ENCODE results near the gene TRABD2B.

TRABD2B gene

DNA sequence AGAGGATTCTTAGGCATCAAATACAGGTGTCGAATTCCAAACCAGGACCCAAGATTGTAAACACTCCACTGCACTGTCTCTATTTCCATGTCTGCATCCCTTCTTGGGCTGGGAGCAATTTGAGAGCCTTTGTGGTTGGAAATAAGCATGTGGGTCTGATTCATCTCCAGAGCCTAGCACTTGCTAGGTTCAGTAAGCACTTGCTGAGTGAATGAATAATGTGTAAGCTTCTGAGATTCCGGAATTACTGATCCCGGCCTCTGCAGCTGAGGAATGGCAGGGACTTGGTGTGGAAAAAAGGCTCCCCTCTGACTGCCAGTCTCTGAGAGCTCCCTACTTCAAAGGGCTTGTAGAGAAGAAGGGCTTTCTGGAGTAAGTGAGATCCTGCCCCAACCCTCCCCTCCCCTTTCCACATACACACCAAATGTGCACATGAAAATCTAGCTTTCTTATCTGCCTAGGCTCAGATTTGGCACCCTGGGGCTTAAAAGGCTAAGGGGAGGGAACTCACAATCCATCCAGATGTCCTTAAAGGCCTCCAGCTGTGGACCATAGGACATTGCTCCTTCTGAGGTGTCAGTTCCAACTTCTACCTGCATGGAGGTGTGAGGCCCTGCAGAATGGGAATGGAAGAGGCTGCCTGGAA is 39.6 kb upstream of the TRABD2B start:
- in situ Hi-C loops (cut with MboI; ENCODE audit: low pct_unique_long_range_greater_than_20kb, low sequenced_read_pairs, unreplicated experiment), result loop anchor here (25.0 kb wide), 1 partner anchor 100 kb away; no protein-coding TSS in a partner anchor
- DNase-seq (ENCODE audit: low spot score), result no peak

DNA sequence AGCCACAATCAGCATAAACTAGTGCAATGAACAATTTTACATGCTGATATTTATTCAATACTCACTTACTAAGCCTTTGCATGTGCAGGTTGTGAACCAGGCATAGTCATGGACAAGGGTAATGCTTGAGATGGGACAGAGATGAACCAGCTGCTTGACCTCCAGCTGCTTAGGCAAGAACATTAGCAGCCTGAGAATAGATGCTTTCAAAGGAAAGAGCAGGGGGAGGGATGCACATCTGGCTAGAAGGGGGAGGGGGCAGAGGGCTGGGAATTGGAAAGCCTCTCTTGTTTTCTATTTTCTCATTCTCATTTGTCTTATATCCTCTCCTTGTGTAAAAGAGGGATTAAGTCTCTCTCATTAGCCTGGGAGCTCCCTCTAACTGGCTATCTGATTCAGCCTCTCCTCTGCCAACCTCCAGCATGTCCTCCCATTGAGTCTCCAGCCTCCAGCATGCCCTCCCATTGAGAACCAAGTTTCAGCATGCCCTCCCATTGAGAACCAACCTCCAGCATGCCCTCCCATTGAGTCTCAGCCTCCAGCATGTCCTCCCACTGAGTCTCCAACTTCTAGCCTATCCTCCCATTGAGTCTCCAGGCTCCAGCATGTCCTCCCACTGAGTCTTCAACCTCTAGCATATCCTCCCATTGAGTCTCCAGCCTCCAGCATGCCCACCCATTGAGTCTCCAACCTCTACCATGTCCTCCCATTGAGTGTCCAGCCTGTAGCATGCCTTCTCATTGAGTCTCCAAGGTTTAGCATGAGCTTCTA is 38.4 kb upstream of the TRABD2B start:
- in situ Hi-C loops (cut with MboI; ENCODE audit: low pct_unique_long_range_greater_than_20kb, low sequenced_read_pairs, unreplicated experiment), result loop anchor here (25.0 kb wide), 1 partner anchor 102 kb away; no protein-coding TSS in a partner anchor
- DNase-seq (ENCODE audit: low spot score), result no peak
- TF ChIP-seq, protein P1, sequence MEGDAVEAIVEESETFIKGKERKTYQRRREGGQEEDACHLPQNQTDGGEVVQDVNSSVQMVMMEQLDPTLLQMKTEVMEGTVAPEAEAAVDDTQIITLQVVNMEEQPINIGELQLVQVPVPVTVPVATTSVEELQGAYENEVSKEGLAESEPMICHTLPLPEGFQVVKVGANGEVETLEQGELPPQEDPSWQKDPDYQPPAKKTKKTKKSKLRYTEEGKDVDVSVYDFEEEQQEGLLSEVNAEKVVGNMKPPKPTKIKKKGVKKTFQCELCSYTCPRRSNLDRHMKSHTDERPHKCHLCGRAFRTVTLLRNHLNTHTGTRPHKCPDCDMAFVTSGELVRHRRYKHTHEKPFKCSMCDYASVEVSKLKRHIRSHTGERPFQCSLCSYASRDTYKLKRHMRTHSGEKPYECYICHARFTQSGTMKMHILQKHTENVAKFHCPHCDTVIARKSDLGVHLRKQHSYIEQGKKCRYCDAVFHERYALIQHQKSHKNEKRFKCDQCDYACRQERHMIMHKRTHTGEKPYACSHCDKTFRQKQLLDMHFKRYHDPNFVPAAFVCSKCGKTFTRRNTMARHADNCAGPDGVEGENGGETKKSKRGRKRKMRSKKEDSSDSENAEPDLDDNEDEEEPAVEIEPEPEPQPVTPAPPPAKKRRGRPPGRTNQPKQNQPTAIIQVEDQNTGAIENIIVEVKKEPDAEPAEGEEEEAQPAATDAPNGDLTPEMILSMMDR (IDR thresholded peaks at IDR 0.05; ENCODE audit: extremely low read depth, insufficient read depth, missing control alignments), result no peak

More for the DNA sequence above, 39.6 kb upstream of the TRABD2B start:
- TF ChIP-seq, protein P1 (IDR thresholded peaks at IDR 0.05; ENCODE audit: extremely low read depth, insufficient read depth, missing control alignments), result no peak

DNA sequence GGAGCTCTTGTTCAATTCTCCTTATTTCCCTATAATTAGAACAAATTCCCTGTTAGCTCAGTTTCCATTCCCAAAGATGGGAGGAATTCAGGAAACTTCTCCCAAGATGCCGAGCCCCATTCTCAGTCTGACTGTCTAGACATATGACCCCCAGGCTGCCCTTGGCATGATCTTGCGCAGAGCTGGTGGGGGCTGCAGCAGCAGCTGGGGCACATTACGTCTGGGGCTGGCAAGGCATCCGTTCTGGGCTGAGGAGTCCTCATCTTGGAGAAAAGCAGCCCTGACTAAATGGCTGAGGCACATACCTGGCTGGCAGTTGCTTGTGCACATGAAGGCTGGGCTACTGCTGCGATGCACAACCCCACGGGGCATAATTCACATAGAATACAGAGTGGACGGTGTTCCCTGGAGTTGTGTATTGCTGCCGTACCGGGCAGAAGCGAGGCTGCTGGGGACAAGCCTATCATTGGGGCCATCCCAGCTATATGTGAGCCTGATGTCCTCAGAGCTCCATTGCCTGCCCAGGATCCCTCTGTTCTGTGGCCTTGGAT is 36.4 kb upstream of the TRABD2B start:
- DNase-seq (ENCODE audit: low spot score), result no peak
- in situ Hi-C loops (cut with MboI; ENCODE audit: low pct_unique_long_range_greater_than_20kb, low sequenced_read_pairs, unreplicated experiment), result loop anchor here (25.0 kb wide), 1 partner anchor 104 kb away; no protein-coding TSS in a partner anchor
- TF ChIP-seq, protein P1 (IDR thresholded peaks at IDR 0.05; ENCODE audit: extremely low read depth, insufficient read depth, missing control alignments), result no peak

DNA sequence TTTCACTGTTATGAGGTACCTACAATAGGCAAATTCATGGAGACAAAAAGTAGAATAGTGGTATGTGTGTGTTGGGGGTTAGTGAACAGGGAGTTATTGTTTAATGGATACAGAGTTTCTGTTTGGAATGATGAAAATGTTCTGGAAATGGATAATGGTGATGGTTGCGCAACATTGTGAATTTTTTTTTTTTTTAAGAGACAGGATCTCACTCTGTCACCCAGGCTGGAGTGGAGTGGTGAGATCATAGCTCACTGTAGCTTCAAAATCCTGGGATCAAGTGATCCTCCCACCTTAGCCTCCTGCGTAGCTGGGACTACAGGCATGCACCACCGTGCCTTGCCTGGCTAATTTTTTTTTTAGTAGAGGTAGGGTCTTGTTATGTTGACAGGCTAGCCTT is 34.5 kb upstream of the TRABD2B start:
- in situ Hi-C loops (cut with MboI; ENCODE audit: low pct_unique_long_range_greater_than_20kb, low sequenced_read_pairs, unreplicated experiment), result loop anchor here (25.0 kb wide), 1 partner anchor 106 kb away; no protein-coding TSS in a partner anchor
- DNase-seq (ENCODE audit: low spot score), result no peak
- TF ChIP-seq, protein P1 (IDR thresholded peaks at IDR 0.05; ENCODE audit: extremely low read depth, insufficient read depth, missing control alignments), result no peak

DNA sequence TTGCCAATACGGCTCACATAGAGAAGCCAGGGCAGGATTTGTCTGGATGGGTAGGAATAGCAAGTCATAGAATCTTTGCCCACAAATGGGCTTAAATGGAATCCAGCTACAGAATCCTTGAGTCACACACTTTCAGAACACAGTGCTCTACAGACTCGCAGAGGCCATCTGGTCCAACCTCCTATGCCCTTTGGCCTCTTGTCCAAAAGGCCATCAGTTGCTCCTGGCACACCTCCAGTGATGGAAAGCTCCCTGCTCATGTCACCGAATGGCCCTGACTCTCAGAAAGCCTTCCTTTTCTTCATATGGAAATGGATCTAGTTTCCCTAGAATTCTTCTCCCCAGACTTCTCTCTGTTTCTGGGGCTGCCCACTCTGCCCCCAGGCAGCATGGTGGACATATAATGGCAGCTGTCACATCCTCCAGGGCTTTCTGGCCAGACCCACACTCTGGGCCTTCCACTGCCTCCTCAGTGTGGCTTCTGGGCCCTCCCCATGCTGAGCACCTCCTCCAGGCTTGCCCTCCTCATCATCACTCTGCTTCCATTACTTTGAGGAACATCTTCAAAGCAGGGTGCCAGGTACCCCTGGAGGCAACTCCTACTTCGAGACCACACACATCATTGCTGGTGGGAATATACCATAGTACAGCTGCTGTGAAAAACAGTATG is 33.6 kb upstream of the TRABD2B start:
- in situ Hi-C loops (cut with MboI; ENCODE audit: low pct_unique_long_range_greater_than_20kb, low sequenced_read_pairs, unreplicated experiment), result loop anchor here (25.0 kb wide), 1 partner anchor 106 kb away; no protein-coding TSS in a partner anchor
- no peak for DNase-seq (ENCODE audit: low spot score)
- TF ChIP-seq, protein P1 (IDR thresholded peaks at IDR 0.05; ENCODE audit: extremely low read depth, insufficient read depth, missing control alignments), result no peak

DNA sequence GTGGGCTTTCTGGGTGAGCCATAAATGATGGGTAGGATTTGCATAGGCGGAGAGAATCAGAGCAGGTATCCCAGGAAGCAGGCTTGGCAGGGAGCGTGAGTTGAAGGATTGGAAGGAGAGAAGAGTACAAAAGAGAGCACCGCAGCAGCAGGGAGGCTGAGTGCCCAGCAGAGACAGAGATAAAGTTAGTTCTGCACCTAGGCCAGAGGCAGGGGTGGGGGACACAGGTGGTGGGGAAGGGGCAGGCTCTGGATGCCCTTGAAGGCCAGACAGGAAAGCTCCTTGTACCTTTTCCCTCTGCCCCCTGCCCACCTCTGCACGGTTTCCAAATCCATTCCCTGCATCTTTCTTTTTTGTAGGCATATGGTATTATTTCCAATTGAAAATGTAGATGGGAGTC is 33.0 kb upstream of the TRABD2B start:
- DNase-seq (ENCODE audit: low spot score), result no peak
- in situ Hi-C loops (cut with MboI; ENCODE audit: low pct_unique_long_range_greater_than_20kb, low sequenced_read_pairs, unreplicated experiment), result loop anchor here (25.0 kb wide), 1 partner anchor 107 kb away; no protein-coding TSS in a partner anchor

More for the DNA sequence above, 33.0 kb upstream of the TRABD2B start:
- TF ChIP-seq, protein P1 (IDR thresholded peaks at IDR 0.05; ENCODE audit: extremely low read depth, insufficient read depth, missing control alignments), result no peak
